Suprapubic skin (tissue), 4 donors: ENCODE measurements around the gene CYP3A5.

Experiments
- CTCF ChIP-seq, 2 donors: fragments of 200-600 bp in 1 of 2; fragments of 450-650 bp in 1 of 2; sonication (generic) in 1 of 2; IDR thresholded peaks; one replicate each; pipeline ENCODE4 v1.5.1; 2016 to 2019; ENCODE audit warnings: antibody characterized with exemption in 2 of 2, mild to moderate bottlenecking in 1 of 2, moderate library complexity in 1 of 2
- EP300 ChIP-seq: sonication (generic); formaldehyde crosslinking; IDR thresholded peaks from one replicate; pipeline ENCODE4 v1.6.1; 2017; ENCODE audit warnings: antibody characterized with exemption
- POLR2A ChIP-seq, 2 donors: fragments of 450-650 bp; IDR thresholded peaks; one replicate each; pipeline ENCODE4 v1.6.1; 2017; ENCODE audit warnings: antibody characterized with exemption in 2 of 2, mild to moderate bottlenecking in 2 of 2, moderate library complexity in 2 of 2
- POLR2AphosphoS5 ChIP-seq, 3 donors: sonication (generic); formaldehyde crosslinking; IDR thresholded peaks; one replicate each; pipeline ENCODE4 v1.6.1; 2017; ENCODE audit warnings: antibody characterized with exemption in 3 of 3

- TF ChIP-seq CTCF (IDR thresholded peaks at IDR 0.05) = no peak
- no peak for TF ChIP-seq POLR2AphosphoS5 (IDR thresholded peaks at IDR 0.05)
- no peak for TF ChIP-seq EP300
- TF ChIP-seq POLR2A (IDR thresholded peaks at IDR 0.05) = no peak
Observed at GRCh38 chr7:99677648-99678045, 2.1 kb downstream of the CYP3A5 start.
